CD4-positive, alpha-beta T cell treated with Interleukin-1 beta for 1 hour (primary cell): Measurements from ENCODE around the gene RUNX3.
A peak's percentile ranks its signal among the peaks of the same experiment; 100 is the strongest.

Experiments
- DNase-seq, 2 donors: peaks; one replicate each; pipeline ENCODE4 v3.0.0-alpha.2; 2020 to 2022

The RUNX3 gene

GRCh38 chr1:24963099-24963872 lies 33.2 kb upstream of the RUNX3 start:
- peak; percentile 42 to 49 for DNase-seq

- DNase-seq, result no peak
These were observed 32.1 kb upstream of the RUNX3 start for GRCh38 chr1:24961961-24962861.

GRCh38 chr1:24961334-24961733 lies 31.3 kb upstream of the RUNX3 start:
- DNase-seq, result no peak

GRCh38 chr1:24960071-24960801 lies 30.2 kb upstream of the RUNX3 start:
- DNase-seq, result no peak

GRCh38 chr1:24959623-24959975 lies 29.5 kb upstream of the RUNX3 start:
- DNase-seq, result no peak

GRCh38 chr1:24958766-24959622 lies 28.9 kb upstream of the RUNX3 start:
- DNase-seq, result no peak

- DNase-seq, result no peak
These were observed 28.0 kb upstream of the RUNX3 start for GRCh38 chr1:24957808-24958752.

GRCh38 chr1:24957016-24957807 lies 27.1 kb upstream of the RUNX3 start:
- peak in 1 of 2 donors; percentile 42 for DNase-seq

- no peak for DNase-seq
These were observed 25.8 kb upstream of the RUNX3 start for GRCh38 chr1:24955779-24956365.

GRCh38 chr1:24955161-24955560 lies 25.1 kb upstream of the RUNX3 start:
- DNase-seq, result peak; percentile 55 to 68

GRCh38 chr1:24954631-24955030 lies 24.6 kb upstream of the RUNX3 start:
- DNase-seq, result no peak

GRCh38 chr1:24954022-24954421 lies 23.9 kb upstream of the RUNX3 start:
- DNase-seq, result no peak

- peak; percentile 51 to 65 for DNase-seq
These were observed 22.4 kb upstream of the RUNX3 start for GRCh38 chr1:24952413-24952841.

- DNase-seq, result no peak
These were observed 21.8 kb upstream of the RUNX3 start for GRCh38 chr1:24951810-24952412.

- DNase-seq, result no peak
These were observed 21.3 kb upstream of the RUNX3 start for GRCh38 chr1:24951337-24951736.

- no peak for DNase-seq
These were observed 19.3 kb upstream of the RUNX3 start for GRCh38 chr1:24949331-24949881.

GRCh38 chr1:24948079-24948827 lies 18.2 kb upstream of the RUNX3 start:
- DNase-seq, result no peak
